ENCODE measurements around the gene NADSYN1.

NADSYN1 gene

DNA sequence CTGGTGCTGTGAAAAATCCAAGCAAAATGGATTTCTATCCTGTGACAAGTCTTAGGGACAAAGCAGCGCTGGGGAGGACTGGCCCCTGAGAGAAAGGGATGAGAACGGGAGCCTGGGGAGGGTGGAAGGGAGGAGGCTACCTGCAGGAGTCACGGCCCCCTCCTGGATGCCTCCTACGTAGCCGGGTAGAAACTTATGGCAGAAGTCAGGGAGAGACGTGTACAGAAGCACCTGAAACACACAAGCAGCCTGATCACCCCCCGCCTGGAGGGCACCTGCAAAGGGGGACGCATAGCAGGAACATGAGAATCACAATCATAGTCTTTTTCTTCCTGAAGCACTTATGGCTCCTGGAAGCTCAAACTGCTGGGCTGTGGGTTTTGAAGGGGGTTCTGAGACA is 10.9 kb upstream of the NADSYN1 start:
- Histone ChIP-seq H4K20me1 (ENCODE audit: low read depth, low read length) (no peaks in the 10 kb centered on the region), H2AFZ (ENCODE audit: low read depth, low read length, severe bottlenecking) (no peak overlapping the region), H3K9ac (ENCODE audit: low read length) (no peak overlapping the region), H3K9me2 (replicated peaks; ENCODE audit: insufficient read depth, low read length) (no peaks in the 10 kb centered on the region), H3K79me2 (ENCODE audit: insufficient read depth, low read length) (peaks cover 4% of the 10 kb centered on the region; the same call in 1 of the 2 replicates), H3K36me3 (ENCODE audit: low read length) (peaks cover 12% of the 10 kb centered on the region), H3K4me3 (ENCODE audit: insufficient read depth, low read length, poor library complexity, severe bottlenecking) (no peak overlapping the region), H3K9me3 (ENCODE audit: insufficient read depth, low read length) (no peaks in the 10 kb centered on the region), H3K27me3 (ENCODE audit: low read length) (no peaks in the 10 kb centered on the region), H3F3A (ENCODE audit: insufficient read depth) (no peaks in the 10 kb centered on the region), H3K27ac (ENCODE audit: low read depth, low read length) (no peak overlapping the region), H3K4me2 (ENCODE audit: low read depth, low read length, poor library complexity, severe bottlenecking) (no peak overlapping the region)
- TF ChIP-seq EZH2phosphoT487 (conservative IDR thresholded peaks at IDR 0.05; ENCODE audit: low read length): no peak
- TF ChIP-seq, protein P1, sequence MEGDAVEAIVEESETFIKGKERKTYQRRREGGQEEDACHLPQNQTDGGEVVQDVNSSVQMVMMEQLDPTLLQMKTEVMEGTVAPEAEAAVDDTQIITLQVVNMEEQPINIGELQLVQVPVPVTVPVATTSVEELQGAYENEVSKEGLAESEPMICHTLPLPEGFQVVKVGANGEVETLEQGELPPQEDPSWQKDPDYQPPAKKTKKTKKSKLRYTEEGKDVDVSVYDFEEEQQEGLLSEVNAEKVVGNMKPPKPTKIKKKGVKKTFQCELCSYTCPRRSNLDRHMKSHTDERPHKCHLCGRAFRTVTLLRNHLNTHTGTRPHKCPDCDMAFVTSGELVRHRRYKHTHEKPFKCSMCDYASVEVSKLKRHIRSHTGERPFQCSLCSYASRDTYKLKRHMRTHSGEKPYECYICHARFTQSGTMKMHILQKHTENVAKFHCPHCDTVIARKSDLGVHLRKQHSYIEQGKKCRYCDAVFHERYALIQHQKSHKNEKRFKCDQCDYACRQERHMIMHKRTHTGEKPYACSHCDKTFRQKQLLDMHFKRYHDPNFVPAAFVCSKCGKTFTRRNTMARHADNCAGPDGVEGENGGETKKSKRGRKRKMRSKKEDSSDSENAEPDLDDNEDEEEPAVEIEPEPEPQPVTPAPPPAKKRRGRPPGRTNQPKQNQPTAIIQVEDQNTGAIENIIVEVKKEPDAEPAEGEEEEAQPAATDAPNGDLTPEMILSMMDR (IDR thresholded peaks at IDR 0.05; ENCODE audit: insufficient read depth, low read length, poor library complexity, severe bottlenecking): no peak

GRCh38 chr11:71442880-71443279 is 10.1 kb upstream of the NADSYN1 start:
- TF ChIP-seq EZH2phosphoT487 (conservative IDR thresholded peaks at IDR 0.05; ENCODE audit: low read length): no peak
- TF ChIP-seq, protein P1 (IDR thresholded peaks at IDR 0.05; ENCODE audit: insufficient read depth, low read length, poor library complexity, severe bottlenecking): no peak
- no peak overlapping the region for H3K9ac ChIP-seq (ENCODE audit: low read length)
- no peak overlapping the region for H3K4me2 ChIP-seq (ENCODE audit: low read depth, low read length, poor library complexity, severe bottlenecking)
- H3K79me2 ChIP-seq (ENCODE audit: insufficient read depth, low read length): peaks cover 11% of the 10 kb centered on the region; the same call in 1 of the 2 replicates
- H3K9me3 ChIP-seq (ENCODE audit: insufficient read depth, low read length): no peaks in the 10 kb centered on the region
- H3K27ac ChIP-seq (ENCODE audit: low read depth, low read length): no peak overlapping the region
- H3K9me2 ChIP-seq (replicated peaks; ENCODE audit: insufficient read depth, low read length): no peaks in the 10 kb centered on the region
- H4K20me1 ChIP-seq (ENCODE audit: low read depth, low read length): no peaks in the 10 kb centered on the region
- no peak overlapping the region for H2AFZ ChIP-seq (ENCODE audit: low read depth, low read length, severe bottlenecking)
- no peaks in the 10 kb centered on the region for H3F3A ChIP-seq (ENCODE audit: insufficient read depth)
- peaks cover 12% of the 10 kb centered on the region for H3K36me3 ChIP-seq (ENCODE audit: low read length)
- H3K4me3 ChIP-seq (ENCODE audit: insufficient read depth, low read length, poor library complexity, severe bottlenecking): no peak overlapping the region
- no peaks in the 10 kb centered on the region for H3K27me3 ChIP-seq (ENCODE audit: low read length)

- H3K9me3 ChIP-seq (ENCODE audit: insufficient read depth, low read length): no peaks in the 10 kb centered on the region
- H3K9ac ChIP-seq (ENCODE audit: low read length): no peak overlapping the region
- H3K9me2 ChIP-seq (replicated peaks; ENCODE audit: insufficient read depth, low read length): no peaks in the 10 kb centered on the region
- peaks cover 12% of the 10 kb centered on the region for H3K36me3 ChIP-seq (ENCODE audit: low read length)
- H3K79me2 ChIP-seq (ENCODE audit: insufficient read depth, low read length): peaks cover 12% of the 10 kb centered on the region; the same call in 1 of the 2 replicates
- H3K4me2 ChIP-seq (ENCODE audit: low read depth, low read length, poor library complexity, severe bottlenecking): no peak overlapping the region
- H3K4me3 ChIP-seq (ENCODE audit: insufficient read depth, low read length, poor library complexity, severe bottlenecking): no peak overlapping the region
- H3K27me3 ChIP-seq (ENCODE audit: low read length): no peaks in the 10 kb centered on the region
- no peak overlapping the region for H2AFZ ChIP-seq (ENCODE audit: low read depth, low read length, severe bottlenecking)
- H3K27ac ChIP-seq (ENCODE audit: low read depth, low read length): no peak overlapping the region
- TF ChIP-seq, protein P1 (IDR thresholded peaks at IDR 0.05; ENCODE audit: insufficient read depth, low read length, poor library complexity, severe bottlenecking): no peak
- TF ChIP-seq EZH2phosphoT487 (conservative IDR thresholded peaks at IDR 0.05; ENCODE audit: low read length): no peak
- no peaks in the 10 kb centered on the region for H3F3A ChIP-seq (ENCODE audit: insufficient read depth)
- no peaks in the 10 kb centered on the region for H4K20me1 ChIP-seq (ENCODE audit: low read depth, low read length)
These were observed 9.1 kb upstream of the NADSYN1 start for GRCh38 chr11:71443736-71444445.

Measured in SU-DHL-6 (cell line).